Panc1 (cell line): ENCODE data around the gene ESR2. TPM values are rescaled to one million over a fixed set of nuclear protein-coding genes. Genes with fewer than 3 reads are reported as not detected.

Experiments used
- ATAC-seq: fragments of 200-7000 bp; cut with Tn5 transposase; 2 replicates; pipeline ENCODE4 v1.9.1; 2020; ENCODE audit warnings: mild to moderate bottlenecking, moderate library complexity
- BruUV-seq: library from RNA; stranded (reverse); fragments of 400-500 nt; replicated peaks from 2 replicates; lab custom pipeline; 2021; lab: Mats Ljungman, UMichigan
- CTCF ChIA-PET: fragments of 300-600 bp; sonication (Branson Sonifier 250); formaldehyde crosslinking; loops from one replicate; lab custom pipeline; 2022; ENCODE audit warnings: antibody characterized with exemption; lab: Charles Lee
- POLR2A ChIA-PET: fragments of 300-600 bp; sonication (Branson Sonifier 250); formaldehyde crosslinking; loops from one replicate; lab custom pipeline; 2022; ENCODE audit warnings: antibody characterized with exemption; lab: Charles Lee
- DNase-seq: peaks from one replicate; pipeline ENCODE4 v3.0.0-alpha.2; 2010; ENCODE audit warnings: low read depth, low spot score
- H3K27ac ChIP-seq: 2 replicates; pipeline ENCODE4 v1.5.1; 2011; ENCODE audit warnings: mild to moderate bottlenecking, low read length, inconsistent platforms
- H3K27me3 ChIP-seq: fragments of 200-500 bp; sonication (Bioruptor generic); 2 replicates; pipeline ENCODE4 v1.6.0; 2014; ENCODE audit warnings: low read length, inconsistent platforms; ENCODE audit not compliant: control insufficient read depth, insufficient read depth
- H3K36me3 ChIP-seq: fragments of 200-500 bp; sonication (Bioruptor generic); 2 replicates; pipeline ENCODE4 v1.5.1; 2014; ENCODE audit warnings: inconsistent platforms, mild to moderate bottlenecking, low read length, moderate library complexity; ENCODE audit not compliant: control insufficient read depth, insufficient read depth
- H3K4me1 ChIP-seq: 2 replicates; pipeline ENCODE4 v1.5.1; 2011; ENCODE audit warnings: inconsistent platforms, mild to moderate bottlenecking, low read length, moderate library complexity; ENCODE audit not compliant: control insufficient read depth, insufficient read depth
- H3K4me3 ChIP-seq, 2 experiments: 2 replicates each; pipeline ENCODE4 v1.5.1; 2011 to 2012; ENCODE audit warnings: low read depth in 2 of 2, low read length in 2 of 2, mild to moderate bottlenecking in 2 of 2, inconsistent platforms in 1 of 2, moderate library complexity in 1 of 2
- H3K9me3 ChIP-seq: fragments of 200-500 bp; sonication (Bioruptor generic); 2 replicates; pipeline ENCODE4 v1.5.1; 2014; ENCODE audit warnings: low read depth, mild to moderate bottlenecking, inconsistent platforms, low read length, moderate library complexity; ENCODE audit not compliant: control insufficient read depth, insufficient read depth
- CTCF ChIP-seq: fragments of 450-650 bp; IDR thresholded peaks from 2 replicates; pipeline ENCODE4 v1.5.1; 2017; ENCODE audit warnings: mild to moderate bottlenecking
- POLR2AphosphoS5 ChIP-seq: IDR thresholded peaks from 2 replicates; pipeline ENCODE4 v1.6.1; 2012; ENCODE audit warnings: mild to moderate bottlenecking, low read depth, low read length, moderate library complexity
- REST ChIP-seq, 2 experiments: IDR thresholded peaks; 2 replicates each; pipeline ENCODE4 v1.6.1; 2011 to 2012; ENCODE audit warnings: low read depth in 2 of 2, control low read depth in 1 of 2, low read length in 1 of 2, mild to moderate bottlenecking in 1 of 2, moderate library complexity in 1 of 2; ENCODE audit not compliant: insufficient read depth in 1 of 2
- SIN3A ChIP-seq: IDR thresholded peaks from 2 replicates; pipeline ENCODE4 v1.6.1; 2012; ENCODE audit warnings: low read depth, mild to moderate bottlenecking, low read length, moderate library complexity, borderline replicate concordance; ENCODE audit not compliant: insufficient read depth
- TCF7L2 ChIP-seq: IDR thresholded peaks from 2 replicates; pipeline ENCODE4 v1.6.1; 2011; ENCODE audit warnings: mild to moderate bottlenecking, low read depth, low read length, inconsistent platforms
- in situ Hi-C: cut with HindIII; loops from 2 replicates; pipeline ENCODE4 v1.10.0; 2016; ENCODE audit warnings: low sequenced_read_pairs, low pct_unique_long_range_greater_than_20kb
- intact Hi-C: fragments of 100-400 bp; cut with micrococcal nuclease; formaldehyde crosslinking; loops from one replicate; pipeline ENCODE4 v1.10.0; 2022; ENCODE audit not compliant: unreplicated experiment
- total RNA-seq: library from RNA; stranded (reverse); gene quantifications from one replicate; pipeline ENCODE4 v1.2.1, GENCODE V29; 2021; ENCODE audit not compliant: unreplicated experiment

The ESR2 gene
- total RNA-seq, 1 experiment from 2014 or later: not detected

GRCh38 chr14:64075613-64076005 is 218.6 kb downstream of the ESR2 start:
- no peak overlapping the region for H3K27ac ChIP-seq
- no TSS peak for BruUV-seq
- DNase-seq: no peak
- no peak for TF ChIP-seq REST (IDR thresholded peaks at IDR 0.05; ENCODE audit: insufficient read depth in 1 of 2, low read depth in 2 of 2, low read length in 1 of 2)
- no peak for TF ChIP-seq POLR2AphosphoS5
- no peak for TF ChIP-seq TCF7L2
- no peak for TF ChIP-seq SIN3A
- no peak for TF ChIP-seq CTCF
- no peaks in the 10 kb centered on the region for H3K9me3 ChIP-seq
- H3K36me3 ChIP-seq: peaks cover 2% of the 10 kb centered on the region; the same call in 1 of the 2 replicates
- no peak for ATAC-seq
- H3K4me1 ChIP-seq: no peaks in the 10 kb centered on the region; the same call in 1 of the 2 replicates
- intact Hi-C loops (no loop called here), in situ Hi-C loops (no loop called here)
- ChIA-PET CTCF (no interaction called here), POLR2A (no interaction called here)
- no peaks in the 10 kb centered on the region for H3K27me3 ChIP-seq
- H3K4me3 ChIP-seq: no peak overlapping the region

GRCh38 chr14:64074961-64075612 is 219.1 kb downstream of the ESR2 start:
- no peaks in the 10 kb centered on the region for H3K27me3 ChIP-seq
- ChIA-PET CTCF (no interaction called here), POLR2A (no interaction called here)
- peaks cover 2% of the 10 kb centered on the region; the same call in 1 of the 2 replicates for H3K36me3 ChIP-seq
- DNase-seq (peak; percentile 61), ATAC-seq (peak; percentile 97)
- 0 out of 2 replicates have a peak overlapping the region, but pooled peaks have one; percentile 44 for H3K27ac ChIP-seq
- H3K4me3 ChIP-seq: no peak overlapping the region
- in situ Hi-C loops: no loop called here
- intact Hi-C loops: no loop called here
- no peaks in the 10 kb centered on the region for H3K9me3 ChIP-seq
- H3K4me1 ChIP-seq: no peaks in the 10 kb centered on the region; the same call in 1 of the 2 replicates
- TF ChIP-seq SIN3A: no peak
- TF ChIP-seq POLR2AphosphoS5: no peak
- TF ChIP-seq CTCF: no peak
- no peak for TF ChIP-seq REST (IDR thresholded peaks at IDR 0.05; ENCODE audit: insufficient read depth in 1 of 2, low read depth in 2 of 2, low read length in 1 of 2)
- no peak for TF ChIP-seq TCF7L2
- BruUV-seq: no TSS peak
